ENCODE measurements around the gene TBCEL.

TBCEL gene

GRCh38 chr11:120977266-120978137 is 46.4 kb upstream of the TBCEL start:
- peaks cover 25% of the 10 kb centered on the region for H3K27me3 ChIP-seq (ENCODE audit: insufficient read depth, low read length, poor library complexity)
- ATAC-seq (ENCODE audit: insufficient read depth, low read depth) = no peak
- no peaks in the 10 kb centered on the region for H4K20me1 ChIP-seq (ENCODE audit: insufficient read depth, low read length)
- H3K4me3 ChIP-seq (ENCODE audit: low read depth in 1 of 2, low read length in 2 of 2) = no peak overlapping the region
- H3K36me3 ChIP-seq (ENCODE audit: insufficient read depth, low read length) = no peaks in the 10 kb centered on the region
- H3K9me3 ChIP-seq (ENCODE audit: insufficient read depth, low read length, severe bottlenecking) = no peaks in the 10 kb centered on the region
- no peak for TF ChIP-seq CTCF (IDR thresholded peaks at IDR 0.05; ENCODE audit: borderline replicate concordance, extremely low read depth, low read length, poor library complexity, severe bottlenecking)
- TF ChIP-seq EZH2 (IDR thresholded peaks at IDR 0.05; ENCODE audit: borderline replicate concordance, low read depth, low read length, severe bottlenecking) = no peak
- no peak overlapping the region for H3K4me2 ChIP-seq (ENCODE audit: insufficient read depth, low read length)
- no peaks in the 10 kb centered on the region for H3K4me1 ChIP-seq (ENCODE audit: insufficient read depth, low read length)
- H3K79me2 ChIP-seq (ENCODE audit: insufficient read depth, low read length) = no peaks in the 10 kb centered on the region
- no peak for DNase-seq
- H3K9ac ChIP-seq (ENCODE audit: low read depth, low read length) = no peak overlapping the region
- no peak overlapping the region for H3K27ac ChIP-seq (ENCODE audit: low read length)
- no peak overlapping the region for H2AFZ ChIP-seq (ENCODE audit: low read depth, low read length)

GRCh38 chr11:120978701-120979100 is 45.2 kb upstream of the TBCEL start:
- H3K4me1 ChIP-seq (ENCODE audit: insufficient read depth, low read length) = no peaks in the 10 kb centered on the region
- ATAC-seq (ENCODE audit: insufficient read depth, low read depth) (no peak), DNase-seq (no peak)
- TF ChIP-seq EZH2 (IDR thresholded peaks at IDR 0.05; ENCODE audit: borderline replicate concordance, low read depth, low read length, severe bottlenecking) (no peak), CTCF (IDR thresholded peaks at IDR 0.05; ENCODE audit: borderline replicate concordance, extremely low read depth, low read length, poor library complexity, severe bottlenecking) (no peak)
- H3K27me3 ChIP-seq (ENCODE audit: insufficient read depth, low read length, poor library complexity) = peaks cover 28% of the 10 kb centered on the region
- H3K4me2 ChIP-seq (ENCODE audit: insufficient read depth, low read length) = no peak overlapping the region
- no peaks in the 10 kb centered on the region for H3K79me2 ChIP-seq (ENCODE audit: insufficient read depth, low read length)
- H3K27ac ChIP-seq (ENCODE audit: low read length) = no peak overlapping the region
- H3K9ac ChIP-seq (ENCODE audit: low read depth, low read length) = no peak overlapping the region
- no peaks in the 10 kb centered on the region for H4K20me1 ChIP-seq (ENCODE audit: insufficient read depth, low read length)
- no peak overlapping the region for H2AFZ ChIP-seq (ENCODE audit: low read depth, low read length)
- no peaks in the 10 kb centered on the region for H3K9me3 ChIP-seq (ENCODE audit: insufficient read depth, low read length, severe bottlenecking)
- no peak overlapping the region for H3K4me3 ChIP-seq (ENCODE audit: low read depth in 1 of 2, low read length in 2 of 2)
- H3K36me3 ChIP-seq (ENCODE audit: insufficient read depth, low read length) = no peaks in the 10 kb centered on the region

- ATAC-seq (ENCODE audit: insufficient read depth, low read depth) (no peak), DNase-seq (no peak)
- Histone ChIP-seq H3K79me2 (ENCODE audit: insufficient read depth, low read length) (no peaks in the 10 kb centered on the region), H3K9me3 (ENCODE audit: insufficient read depth, low read length, severe bottlenecking) (no peaks in the 10 kb centered on the region), H3K27me3 (ENCODE audit: insufficient read depth, low read length, poor library complexity) (peaks cover 15% of the 10 kb centered on the region), H3K4me1 (ENCODE audit: insufficient read depth, low read length) (no peaks in the 10 kb centered on the region), H3K36me3 (ENCODE audit: insufficient read depth, low read length) (no peaks in the 10 kb centered on the region), H3K27ac (ENCODE audit: low read length) (no peak overlapping the region), H3K4me3 (ENCODE audit: low read depth in 1 of 2, low read length in 2 of 2) (no peak overlapping the region), H3K9ac (ENCODE audit: low read depth, low read length) (no peak overlapping the region), H3K4me2 (ENCODE audit: insufficient read depth, low read length) (no peak overlapping the region), H2AFZ (ENCODE audit: low read depth, low read length) (no peak overlapping the region), H4K20me1 (ENCODE audit: insufficient read depth, low read length) (no peaks in the 10 kb centered on the region)
- TF ChIP-seq EZH2 (IDR thresholded peaks at IDR 0.05; ENCODE audit: borderline replicate concordance, low read depth, low read length, severe bottlenecking) = no peak
- no peak for TF ChIP-seq CTCF (IDR thresholded peaks at IDR 0.05; ENCODE audit: borderline replicate concordance, extremely low read depth, low read length, poor library complexity, severe bottlenecking)
These were observed 38.0 kb upstream of the TBCEL start for GRCh38 chr11:120985718-120986569.
